Motor neuron (in vitro differentiated cells): Measurements from ENCODE around the gene FAM117A. TPM values are rescaled to one million over a fixed set of nuclear protein-coding genes. Genes with fewer than 3 reads are reported as not detected.

Experiments
- ATAC-seq, 8 experiments: fragments of 200-7000 bp; cut with Tn5 transposase; replicated peaks in 6 of 8; 2 replicates each; pipeline ENCODE4 v1.8.0; 2021; ENCODE audit warnings: mild to moderate bottlenecking in 8 of 8, moderate library complexity in 8 of 8
- H3K27ac ChIP-seq, 2 donors: fragments of 250-450 bp; sonication (Bioruptor Pico); 2 replicates each; pipeline ENCODE4 v1.9.0; 2021; ENCODE audit warnings: antibody characterized with exemption in 2 of 2, mild to moderate bottlenecking in 2 of 2, moderate library complexity in 1 of 2
- H3K4me1 ChIP-seq, 2 donors: fragments of 250-450 bp; sonication (Bioruptor Pico); replicated peaks in 1 of 2; 2 replicates each; pipeline ENCODE4 v1.6.1; 2021; ENCODE audit warnings: antibody characterized with exemption in 2 of 2, mild to moderate bottlenecking in 2 of 2, moderate library complexity in 1 of 2
- H3K4me3 ChIP-seq, 5 donors: fragments of 250-450 bp; sonication (Bioruptor Pico); 2 replicates each; pipeline ENCODE4 v1.9.0; 2021; ENCODE audit warnings: antibody characterized with exemption in 5 of 5, mild to moderate bottlenecking in 5 of 5, moderate library complexity in 4 of 5
- WGBS, 10 experiments: fragments of 450-650 bp; shearing (Covaris generic); methylation state at CpG; one replicate each; pipeline ENCODE4 v1.0.0; 2022; 5-methylcytosine and 5-hydroxymethylcytosine counted together
- in situ Hi-C, 9 experiments: fragments of 400-800 bp; cut with MboI; loops; one replicate each; pipeline ENCODE4 v1.15.0; 2021; ENCODE audit warnings: low sequenced_read_pairs in 9 of 9, low pct_unique_long_range_greater_than_20kb in 2 of 9; ENCODE audit not compliant: unreplicated experiment in 9 of 9
- total RNA-seq, 8 experiments: library from RNA; unstranded; fragments of 300-600 nt; gene quantifications; 2 replicates each; pipeline versions ENCODE4 v1.2.3 to v1.2.4, GENCODE V29; 2022

FAM117A gene
- total RNA-seq, 8 experiments from 2014 or later: 2.2 to 17.2 (median 9.9) TPM

- H3K4me1 ChIP-seq: no peaks in the 10 kb centered on the region
- WGBS, 10 experiments: 29 to 100% (median 66%) methylated on average over 1 of the region's 1 CpG; no CpG with 5 or more reads in 2 of the 10 experiments
- in situ Hi-C loops: no loop called here
- no peak overlapping the region for H3K4me3 ChIP-seq
- no peak overlapping the region for H3K27ac ChIP-seq
- ATAC-seq: no peak
These were observed 21.7 kb downstream of the FAM117A start for GRCh38 chr17:49742166-49742638.

- no peak overlapping the region for H3K27ac ChIP-seq
These were observed 22.2 kb downstream of the FAM117A start for GRCh38 chr17:49741692-49742076.

GRCh38 chr17:49741009-49741691 lies 22.8 kb downstream of the FAM117A start:
- peak in 3 of 8 experiments; percentile 81 to 94 (median 93) for ATAC-seq
- 13 to 100% (median 75%) methylated on average over 1 to 5 of the region's 5 CpGs; no CpG with 5 or more reads in 1 of the 10 experiments for WGBS, 10 experiments
- Histone ChIP-seq H3K27ac (no peak overlapping the region), H3K4me1 (no peaks in the 10 kb centered on the region), H3K4me3 (no peak overlapping the region)
- in situ Hi-C loops: no loop called here

More at GRCh38 chr17:49741692-49742076, 22.2 kb downstream of the FAM117A start:
- ATAC-seq: peak in 1 of 8 experiments; percentile 24
- in situ Hi-C loops: no loop called here
- Histone ChIP-seq H3K4me3 (no peak overlapping the region), H3K4me1 (no peaks in the 10 kb centered on the region)
- WGBS, 10 experiments: 0 to 100% (median 80%) methylated on average over 1 to 3 of the region's 3 CpGs; no CpG with 5 or more reads in 3 of the 10 experiments

GRCh38 chr17:49739641-49740271 lies 24.2 kb downstream of the FAM117A start:
- H3K4me3 ChIP-seq: no peak overlapping the region
- WGBS, 10 experiments: 50 to 100% (median 90%) methylated on average over 1 to 5 of the region's 7 CpGs; no CpG with 5 or more reads in 4 of the 10 experiments
- H3K27ac ChIP-seq: peak overlapping the region in 1 of 2 donors; percentile 33
- in situ Hi-C loops: no loop called here
- peak in 1 of 8 experiments; percentile 36 for ATAC-seq
- no peaks in the 10 kb centered on the region for H3K4me1 ChIP-seq

- H3K27ac ChIP-seq: no peak overlapping the region
- H3K4me1 ChIP-seq: no peaks in the 10 kb centered on the region
- H3K4me3 ChIP-seq: no peak overlapping the region
- ATAC-seq: no peak
- WGBS, 10 experiments: 67 to 96% (median 87%) methylated on average over 1 to 3 of the region's 5 CpGs; no CpG with 5 or more reads in 3 of the 10 experiments
- in situ Hi-C loops: no loop called here
These were observed 25.3 kb downstream of the FAM117A start for GRCh38 chr17:49738456-49739163.

GRCh38 chr17:49734515-49735490 lies 29.1 kb downstream of the FAM117A start:
- no peak for ATAC-seq
- H3K4me1 ChIP-seq: no peaks in the 10 kb centered on the region
- in situ Hi-C loops: no loop called here
- no peak overlapping the region for H3K4me3 ChIP-seq
- WGBS, 10 experiments: 93 to 100% (median 95%) methylated on average over 1 to 12 of the region's 13 CpGs; no CpG with 5 or more reads in 1 of the 10 experiments
- no peak overlapping the region for H3K27ac ChIP-seq

GRCh38 chr17:49731435-49731831 lies 32.5 kb downstream of the FAM117A start:
- WGBS, 10 experiments: 15 to 100% (median 88%) methylated on average over 2 to 4 of the region's 4 CpGs
- no peaks in the 10 kb centered on the region for H3K4me1 ChIP-seq
- H3K4me3 ChIP-seq: no peak overlapping the region
- no peak overlapping the region for H3K27ac ChIP-seq
- in situ Hi-C loops: no loop called here
- no peak for ATAC-seq

GRCh38 chr17:49730785-49731434 lies 33.0 kb downstream of the FAM117A start:
- Histone ChIP-seq H3K27ac (no peak overlapping the region), H3K4me1 (no peaks in the 10 kb centered on the region), H3K4me3 (no peak overlapping the region)
- in situ Hi-C loops: no loop called here
- WGBS, 10 experiments: 16 to 100% (median 93%) methylated on average over 1 to 5 of the region's 5 CpGs; no CpG with 5 or more reads in 1 of the 10 experiments
- no peak for ATAC-seq

GRCh38 chr17:49730078-49730784 lies 33.7 kb downstream of the FAM117A start:
- WGBS, 10 experiments: 0 to 100% (median 80%) methylated on average over 1 to 3 of the region's 4 CpGs; no CpG with 5 or more reads in 3 of the 10 experiments
- in situ Hi-C loops: no loop called here
- ATAC-seq: peak in 4 of 8 experiments; percentile 56 to 94 (median 79)
- Histone ChIP-seq H3K4me1 (no peaks in the 10 kb centered on the region), H3K27ac (no peak overlapping the region), H3K4me3 (no peak overlapping the region)

GRCh38 chr17:49729069-49729468 lies 34.9 kb downstream of the FAM117A start:
- in situ Hi-C loops: no loop called here
- ATAC-seq: no peak
- WGBS, 10 experiments: 67 to 100% (median 92%) methylated on average over 1 to 3 of the region's 3 CpGs; no CpG with 5 or more reads in 3 of the 10 experiments
- H3K27ac ChIP-seq: no peak overlapping the region
- no peaks in the 10 kb centered on the region for H3K4me1 ChIP-seq
- H3K4me3 ChIP-seq: no peak overlapping the region

- in situ Hi-C loops: no loop called here
- Histone ChIP-seq H3K27ac (no peak overlapping the region), H3K4me1 (no peaks in the 10 kb centered on the region), H3K4me3 (no peak overlapping the region)
- no peak for ATAC-seq
- WGBS, 10 experiments: 71 to 83% methylated on average over 1 to 2 of the region's 5 CpGs; no CpG with 5 or more reads in 8 of the 10 experiments
These were observed 35.5 kb downstream of the FAM117A start for GRCh38 chr17:49728425-49728824.
